Subcutaneous abdominal adipose tissue (tissue), 5 donors: Measurements from ENCODE around the gene SLC66A2.

ENCODE experiments used
- H3K27ac ChIP-seq: one replicate; pipeline ENCODE4 v1.7.0; 2013; ENCODE audit warnings: low read depth, mild to moderate bottlenecking, inconsistent platforms, low read length, moderate library complexity
- H3K27me3 ChIP-seq, 5 donors: one replicate each; pipeline ENCODE4 v1.7.0; 2013; ENCODE audit warnings: low read length in 5 of 5, inconsistent platforms in 1 of 5; ENCODE audit not compliant: control insufficient read depth in 5 of 5, insufficient read depth in 4 of 5
- H3K36me3 ChIP-seq, 5 donors: one replicate each; pipeline ENCODE4 v1.7.0; 2013; ENCODE audit warnings: low read length in 5 of 5; ENCODE audit not compliant: control insufficient read depth in 5 of 5, insufficient read depth in 5 of 5
- H3K4me1 ChIP-seq, 5 donors: one replicate each; pipeline ENCODE4 v1.7.0; 2013; ENCODE audit warnings: low read length in 5 of 5, mild to moderate bottlenecking in 3 of 5, moderate library complexity in 1 of 5; ENCODE audit not compliant: control insufficient read depth in 5 of 5, insufficient read depth in 5 of 5
- H3K4me3 ChIP-seq, 5 donors: one replicate each; pipeline ENCODE4 v1.7.0; 2013; ENCODE audit warnings: low read length in 5 of 5, low read depth in 1 of 5
- H3K9ac ChIP-seq, 5 donors: one replicate each; pipeline ENCODE4 v1.7.0; 2013; ENCODE audit warnings: low read length in 5 of 5, mild to moderate bottlenecking in 4 of 5, moderate library complexity in 3 of 5
- H3K9me3 ChIP-seq, 5 donors: one replicate each; pipeline ENCODE4 v1.7.0; 2013; ENCODE audit warnings: low read length in 5 of 5; ENCODE audit not compliant: control insufficient read depth in 5 of 5
- donor health status: healthy.
- donor health status: healthy.
- donor health status: healthy.
- donor health status: healthy.
- donor health status: healthy.

The SLC66A2 gene

GRCh38 chr18:79864006-79864725 lies 87.3 kb downstream of the SLC66A2 start:
- H3K4me3 ChIP-seq = no peak overlapping the region
- H3K9ac ChIP-seq = no peak overlapping the region
- H3K4me1 ChIP-seq = no peaks in the 10 kb centered on the region
- no peaks in the 10 kb centered on the region for H3K36me3 ChIP-seq
- H3K27ac ChIP-seq = no peak overlapping the region
- H3K27me3 ChIP-seq = peaks cover 0 to 10% (median 0%) of the 10 kb centered on the region in 5 donors
- peaks cover 0 to 13% (median 2%) of the 10 kb centered on the region in 5 donors for H3K9me3 ChIP-seq

GRCh38 chr18:79863161-79864005 lies 88.1 kb downstream of the SLC66A2 start:
- Histone ChIP-seq H3K36me3 (no peaks in the 10 kb centered on the region), H3K9ac (no peak overlapping the region), H3K9me3 (peaks cover 0 to 13% (median 2%) of the 10 kb centered on the region in 5 donors), H3K4me3 (no peak overlapping the region), H3K27ac (no peak overlapping the region), H3K27me3 (peaks cover 0 to 10% (median 0%) of the 10 kb centered on the region in 5 donors), H3K4me1 (no peaks in the 10 kb centered on the region)

GRCh38 chr18:79862562-79862961 lies 88.9 kb downstream of the SLC66A2 start:
- H3K9ac ChIP-seq = no peak overlapping the region
- no peak overlapping the region for H3K4me3 ChIP-seq
- peaks cover 0 to 10% (median 0%) of the 10 kb centered on the region in 5 donors for H3K27me3 ChIP-seq
- no peak overlapping the region for H3K27ac ChIP-seq
- peaks cover 0 to 2% (median 0%) of the 10 kb centered on the region in 5 donors for H3K4me1 ChIP-seq
- peaks cover 0 to 13% (median 2%) of the 10 kb centered on the region in 5 donors for H3K9me3 ChIP-seq
- H3K36me3 ChIP-seq = no peaks in the 10 kb centered on the region

- peaks cover 0 to 10% (median 0%) of the 10 kb centered on the region in 5 donors for H3K27me3 ChIP-seq
- no peak overlapping the region for H3K4me3 ChIP-seq
- no peak overlapping the region for H3K9ac ChIP-seq
- H3K36me3 ChIP-seq = no peaks in the 10 kb centered on the region
- no peak overlapping the region for H3K27ac ChIP-seq
- H3K9me3 ChIP-seq = peaks cover 0 to 13% (median 2%) of the 10 kb centered on the region in 5 donors
- H3K4me1 ChIP-seq = peaks cover 0 to 10% (median 6%) of the 10 kb centered on the region in 5 donors
Measured at GRCh38 chr18:79861687-79862086, 89.8 kb downstream of the SLC66A2 start.

- Histone ChIP-seq H3K27ac (no peak overlapping the region), H3K9me3 (peaks cover 0 to 13% (median 2%) of the 10 kb centered on the region in 5 donors)
Measured at GRCh38 chr18:79859314-79859713, 92.1 kb downstream of the SLC66A2 start.

GRCh38 chr18:79857082-79857671 lies 94.3 kb downstream of the SLC66A2 start:
- Histone ChIP-seq H3K36me3 (no peaks in the 10 kb centered on the region), H3K27me3 (peaks cover 0 to 19% (median 0%) of the 10 kb centered on the region in 5 donors), H3K9me3 (peaks cover 0 to 6% (median 0%) of the 10 kb centered on the region in 5 donors), H3K4me3 (peak overlapping the region in 1 of 5 donors; percentile 59), H3K27ac (peak overlapping the region; percentile 13), H3K4me1 (peaks cover 0 to 21% (median 11%) of the 10 kb centered on the region in 5 donors), H3K9ac (no peak overlapping the region)

More at GRCh38 chr18:79859314-79859713, 92.1 kb downstream of the SLC66A2 start:
- peaks cover 0 to 21% (median 11%) of the 10 kb centered on the region in 5 donors for H3K4me1 ChIP-seq
- H3K27me3 ChIP-seq = peaks cover 0 to 9% (median 5%) of the 10 kb centered on the region in 5 donors
- no peak overlapping the region for H3K4me3 ChIP-seq
- no peak overlapping the region for H3K9ac ChIP-seq
- H3K36me3 ChIP-seq = no peaks in the 10 kb centered on the region

- Histone ChIP-seq H3K36me3 (no peaks in the 10 kb centered on the region), H3K9me3 (peaks cover 0 to 1% (median 0%) of the 10 kb centered on the region in 5 donors), H3K27me3 (peaks cover 0 to 19% (median 0%) of the 10 kb centered on the region in 5 donors), H3K27ac (no peak overlapping the region), H3K4me1 (peaks cover 2 to 21% (median 11%) of the 10 kb centered on the region in 5 donors), H3K4me3 (peak overlapping the region in 1 of 5 donors; percentile 34), H3K9ac (no peak overlapping the region)
Measured at GRCh38 chr18:79856119-79857007, 95.1 kb downstream of the SLC66A2 start.

- Histone ChIP-seq H3K9me3 (no peaks in the 10 kb centered on the region), H3K27me3 (peaks cover 0 to 19% (median 0%) of the 10 kb centered on the region in 5 donors), H3K27ac (no peak overlapping the region), H3K4me1 (peaks cover 2 to 21% (median 11%) of the 10 kb centered on the region in 5 donors), H3K4me3 (no peak overlapping the region), H3K9ac (no peak overlapping the region), H3K36me3 (no peaks in the 10 kb centered on the region)
Measured at GRCh38 chr18:79855147-79855933, 96.1 kb downstream of the SLC66A2 start.
